Ovary (tissue), 9 donors: ENCODE data around the gene WEE1. TPM values are rescaled to one million over a fixed set of nuclear protein-coding genes. Genes with fewer than 3 reads are reported as not detected.

ENCODE experiments used
- DNase-seq, 5 donors: peaks; one replicate each; pipeline ENCODE4 v3.0.0-alpha.2; 2019 to 2020
- H3K27ac ChIP-seq, 2 donors: fragments of 200-600 bp; one replicate each; pipeline versions ENCODE4 v1.5.1 to v1.8.0; 2019 to 2022
- H3K27me3 ChIP-seq: fragments of 200-600 bp; one replicate; pipeline ENCODE4 v1.8.0; 2022
- H3K36me3 ChIP-seq: fragments of 200-600 bp; sonication (generic); one replicate; pipeline ENCODE4 v1.5.1; 2019
- H3K4me1 ChIP-seq: one replicate; pipeline ENCODE4 v1.8.1; 2013; ENCODE audit warnings: mild to moderate bottlenecking, moderate library complexity; ENCODE audit not compliant: insufficient read depth
- H3K4me3 ChIP-seq: fragments of 200-600 bp; sonication (generic); one replicate; pipeline ENCODE4 v1.5.1; 2017
- H3K9me3 ChIP-seq, 2 donors: fragments of 200-600 bp in 1 of 2; sonication (generic) in 1 of 2; one replicate each; pipeline versions ENCODE4 v1.5.1 to v1.8.1; 2013 to 2019; ENCODE audit warnings: mild to moderate bottlenecking in 1 of 2, moderate library complexity in 1 of 2
- EP300 ChIP-seq: sonication (generic); formaldehyde crosslinking; IDR thresholded peaks from one replicate; pipeline ENCODE4 v1.6.1; 2017; ENCODE audit warnings: antibody characterized with exemption
- POLR2A ChIP-seq: fragments of 450-650 bp; IDR thresholded peaks from one replicate; pipeline ENCODE4 v1.6.1; 2017; ENCODE audit warnings: antibody characterized with exemption, mild to moderate bottlenecking, moderate library complexity
- WGBS, 3 donors: extraction: QIAGEN DNeasy Blood & Tissue Kit in 1 of 3; methylation state at CpG; one replicate each; pipeline versions ENCODE4 v1.1.5 to v1.1.7; 2013 to 2017; 5-methylcytosine and 5-hydroxymethylcytosine counted together
- intact Hi-C, 4 donors: fragments of 100-400 bp; cut with DNase I; formaldehyde crosslinking; loops; one replicate each; pipeline versions ENCODE4 v1.11.0 to v1.15.1; 2022 to 2023
- polyA plus RNA-seq, 2 donors: library from polyadenylated mRNA; stranded (reverse); fragments of 200-250 nt in 1 of 2; fragments of 350-450 nt in 1 of 2; fragmentation: Illumina TruSeq in 1 of 2; extraction: RNeasy Lipid Tissue Mini Kit (QIAGEN cat#74804) in 1 of 2; gene quantifications; one replicate each; pipeline ENCODE4 v1.2.3, GENCODE V29; 2013 to 2014
- total RNA-seq, 7 donors: library from RNA; depleted of rRNA in 2 of 7; stranded (reverse); fragments of >200 nt in 2 of 7; fragmentation: NEBNext Ultra II Directional in 3 of 7; extraction: Animal tissue kit (Norgen Biotek cat#: 25700) in 3 of 7; gene quantifications; one replicate each; pipeline versions ENCODE4 v1.1.0 to v1.2.4, GENCODE V29; 2016 to 2023
- TF ChIP-seq, protein P1 (sequence below), 3 donors: fragments of 450-650 bp in 2 of 3; fragments of 200-600 bp in 1 of 3; IDR thresholded peaks; one replicate each; pipeline versions ENCODE4 v1.5.1 to v1.8.0; 2016 to 2022; ENCODE audit warnings: antibody characterized with exemption in 3 of 3, mild to moderate bottlenecking in 1 of 3
- donor health status: DM: no; HTN: no; CAD: no; lungs with moderate emphysema.
- donor health status: DM: no; HTN: no; CAD: no.
- donor health status: Bipolar disorder and iron deficiency.
- donor health status: DM: yes; HTN: yes; CAD: no.
- donor health status: DM: no; HTN: no; CAD: no.
- donor health status: DM: yes; HTN: yes; CAD: no.

The WEE1 gene
- total and polyA plus RNA-seq, 9 donors, result 10.5 to 55.4 (median 21.6) TPM

DNA sequence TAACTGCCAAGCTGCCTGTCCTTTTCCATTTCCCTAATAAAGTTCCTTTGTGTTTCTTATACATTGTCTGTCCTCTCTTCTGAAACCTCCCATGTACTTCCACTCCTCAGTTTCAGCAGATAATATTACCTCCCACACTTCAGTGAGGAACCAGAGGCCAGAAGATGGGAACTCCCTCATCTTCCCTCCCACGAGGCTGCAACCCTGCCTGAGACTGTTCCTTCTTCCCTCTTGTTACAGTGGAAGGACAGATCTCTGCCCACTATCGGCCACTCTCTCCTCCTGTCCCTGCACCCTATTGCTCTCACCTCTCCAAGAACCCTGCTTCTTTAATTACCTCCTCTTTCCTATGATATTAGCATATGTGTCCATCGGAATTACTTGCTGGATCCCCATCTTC, 52.3 kb downstream of the WEE1 start:
- no peak for DNase-seq
- H3K4me3 ChIP-seq, result no peak overlapping the region
- 60 to 65% (median 64%) methylated on average over 3 of the region's 3 CpGs for WGBS, 3 donors
- H3K9me3 ChIP-seq, result no peaks in the 10 kb centered on the region
- H3K27ac ChIP-seq, result no peak overlapping the region
- no peaks in the 10 kb centered on the region for H3K36me3 ChIP-seq
- intact Hi-C loops, result no loop called here
- H3K4me1 ChIP-seq, result no peaks in the 10 kb centered on the region
- H3K27me3 ChIP-seq, result no peaks in the 10 kb centered on the region
- TF ChIP-seq POLR2A (no peak), EP300 (no peak)
- TF ChIP-seq, protein P1, sequence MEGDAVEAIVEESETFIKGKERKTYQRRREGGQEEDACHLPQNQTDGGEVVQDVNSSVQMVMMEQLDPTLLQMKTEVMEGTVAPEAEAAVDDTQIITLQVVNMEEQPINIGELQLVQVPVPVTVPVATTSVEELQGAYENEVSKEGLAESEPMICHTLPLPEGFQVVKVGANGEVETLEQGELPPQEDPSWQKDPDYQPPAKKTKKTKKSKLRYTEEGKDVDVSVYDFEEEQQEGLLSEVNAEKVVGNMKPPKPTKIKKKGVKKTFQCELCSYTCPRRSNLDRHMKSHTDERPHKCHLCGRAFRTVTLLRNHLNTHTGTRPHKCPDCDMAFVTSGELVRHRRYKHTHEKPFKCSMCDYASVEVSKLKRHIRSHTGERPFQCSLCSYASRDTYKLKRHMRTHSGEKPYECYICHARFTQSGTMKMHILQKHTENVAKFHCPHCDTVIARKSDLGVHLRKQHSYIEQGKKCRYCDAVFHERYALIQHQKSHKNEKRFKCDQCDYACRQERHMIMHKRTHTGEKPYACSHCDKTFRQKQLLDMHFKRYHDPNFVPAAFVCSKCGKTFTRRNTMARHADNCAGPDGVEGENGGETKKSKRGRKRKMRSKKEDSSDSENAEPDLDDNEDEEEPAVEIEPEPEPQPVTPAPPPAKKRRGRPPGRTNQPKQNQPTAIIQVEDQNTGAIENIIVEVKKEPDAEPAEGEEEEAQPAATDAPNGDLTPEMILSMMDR (IDR thresholded peaks at IDR 0.05), result no peak

DNA sequence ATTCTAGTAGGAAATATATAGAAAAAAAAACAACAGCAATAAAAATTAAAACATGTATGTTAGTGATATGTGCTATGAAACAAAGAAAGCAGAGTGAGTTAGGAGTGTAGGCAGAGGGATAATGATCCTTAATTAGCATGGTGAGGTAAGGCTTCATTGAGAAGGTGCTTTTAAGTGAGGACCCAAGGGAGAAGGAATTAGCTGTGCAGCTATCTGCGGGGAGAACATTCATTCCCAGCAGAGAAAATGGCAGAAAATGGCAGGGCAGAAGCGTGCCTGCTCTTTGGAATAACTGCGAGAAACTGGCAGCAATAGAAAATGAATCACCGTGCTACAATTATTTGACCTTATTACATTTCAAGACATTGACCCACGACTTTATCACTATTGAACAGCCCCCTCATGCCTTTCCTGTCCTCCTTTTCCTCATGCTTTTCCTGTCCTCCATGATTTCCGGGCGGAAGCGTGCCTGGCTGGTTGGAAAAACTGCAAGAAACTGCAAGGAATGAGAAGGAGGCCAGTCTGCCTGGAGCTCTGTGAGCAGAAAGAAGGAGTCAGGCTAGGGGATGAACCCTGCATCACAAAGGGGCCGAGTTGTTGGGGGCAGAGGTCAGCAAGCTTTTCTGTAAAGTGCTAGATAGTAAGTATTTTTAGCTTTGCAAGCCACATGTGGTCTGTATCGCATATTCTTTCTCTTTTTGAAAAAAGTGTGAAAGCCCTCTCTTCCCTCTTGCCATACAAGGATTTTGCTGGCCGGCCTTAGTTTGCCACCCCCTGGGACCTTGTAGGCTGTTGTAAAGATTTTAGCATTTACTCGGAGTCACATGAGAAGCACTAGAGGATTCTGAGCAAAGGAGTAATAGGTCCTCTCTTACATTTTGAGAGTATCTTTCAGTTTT, 53.3 kb downstream of the WEE1 start:
- intact Hi-C loops, result no loop called here

DNA sequence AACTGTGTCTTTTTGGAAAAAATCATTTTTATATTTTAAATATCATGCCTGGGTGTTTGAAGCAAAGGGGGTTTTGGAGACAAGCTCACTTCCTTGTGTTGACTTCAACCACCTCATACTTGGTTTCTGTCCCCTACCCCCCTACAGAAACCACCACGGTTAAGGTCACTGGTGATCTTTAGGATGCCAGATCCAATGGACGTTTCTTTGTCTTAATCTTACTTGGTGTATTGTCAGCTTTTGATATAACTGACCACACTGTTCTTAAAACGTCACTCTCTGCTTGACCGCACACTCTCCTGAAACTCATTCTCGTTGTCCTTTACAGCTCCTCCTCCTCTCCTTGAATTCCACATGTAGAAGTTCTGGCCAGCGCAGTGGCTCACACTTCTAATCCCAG, 55.6 kb downstream of the WEE1 start:
- intact Hi-C loops, result no loop called here
- Histone ChIP-seq H3K4me1 (no peaks in the 10 kb centered on the region), H3K9me3 (no peaks in the 10 kb centered on the region), H3K27me3 (no peaks in the 10 kb centered on the region), H3K27ac (no peak overlapping the region), H3K4me3 (no peak overlapping the region), H3K36me3 (no peaks in the 10 kb centered on the region)
- WGBS, 3 donors, result 88 to 92% (median 92%) methylated on average over 6 of the region's 6 CpGs
- no peak for DNase-seq
- TF ChIP-seq POLR2A (no peak), EP300 (no peak)
- TF ChIP-seq, protein P1 (IDR thresholded peaks at IDR 0.05), result no peak

More for the DNA sequence above, 53.3 kb downstream of the WEE1 start:
- H3K27ac ChIP-seq, result no peak overlapping the region
- H3K4me3 ChIP-seq, result no peak overlapping the region
- no peaks in the 10 kb centered on the region for H3K36me3 ChIP-seq
- 59 to 66% (median 62%) methylated on average over 12 of the region's 12 CpGs for WGBS, 3 donors
- H3K9me3 ChIP-seq, result no peaks in the 10 kb centered on the region
- no peak for DNase-seq
- no peak for TF ChIP-seq POLR2A
- TF ChIP-seq, protein P1 (IDR thresholded peaks at IDR 0.05), result no peak
- no peak for TF ChIP-seq EP300
- no peaks in the 10 kb centered on the region for H3K27me3 ChIP-seq
- no peaks in the 10 kb centered on the region for H3K4me1 ChIP-seq

DNA sequence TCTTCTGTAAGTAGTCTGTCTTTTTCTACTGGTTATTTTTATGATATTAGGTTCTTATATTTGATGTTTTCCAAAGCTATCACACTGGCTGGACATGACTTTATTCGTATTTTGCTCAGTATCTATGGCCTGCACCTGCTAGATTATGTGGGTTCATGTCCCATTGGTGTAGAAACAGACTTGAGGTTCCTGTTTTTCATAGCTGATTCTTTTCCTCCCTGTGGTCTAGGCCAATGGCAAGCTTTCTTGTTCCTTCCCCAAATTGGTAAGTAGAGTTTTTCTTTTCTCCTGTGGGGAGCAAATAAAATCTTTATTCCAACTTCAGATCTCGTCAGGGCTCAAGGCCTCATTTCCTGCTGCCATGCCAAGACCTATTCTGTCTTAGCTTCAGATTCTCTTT, 60.2 kb downstream of the WEE1 start:
- Histone ChIP-seq H3K4me3 (no peak overlapping the region), H3K27me3 (no peaks in the 10 kb centered on the region), H3K4me1 (no peaks in the 10 kb centered on the region), H3K27ac (no peak overlapping the region), H3K9me3 (no peaks in the 10 kb centered on the region), H3K36me3 (no peaks in the 10 kb centered on the region)
- TF ChIP-seq, protein P1 (IDR thresholded peaks at IDR 0.05), result no peak
- TF ChIP-seq POLR2A (no peak), EP300 (no peak)
- intact Hi-C loops, result no loop called here
- 73 to 77% (median 76%) methylated on average over 2 of the region's 2 CpGs for WGBS, 3 donors
- no peak for DNase-seq
